Stimulated activated naive CD8-positive, alpha-beta T cell treated with anti-CD3 and anti-CD28 coated beads, Interleukin-15, amount 100 ng/mL, for 72 hours (primary cell): ENCODE measurements around the gene XXYLT1.

ENCODE experiments used
- ATAC-seq: fragments of 150-1000 bp; cut with Tn5 transposase; 2 replicates; pipeline ENCODE4 v1.10.0; 2021; ENCODE audit warnings: mild to moderate bottlenecking, moderate library complexity
- DNase-seq, 2 donors: peaks; one replicate each; pipeline ENCODE4 v3.0.0; 2021 to 2022
- H3K27ac Mint-ChIP-seq, 2 donors: one replicate each; pipeline ENCODE4 v1.8.0; 2022; ENCODE audit warnings: mild to moderate bottlenecking in 2 of 2, mixed read lengths in 2 of 2, moderate library complexity in 2 of 2
- H3K27me3 Mint-ChIP-seq: one replicate; pipeline ENCODE4 v1.8.0; 2022; ENCODE audit warnings: mixed read lengths
- H3K4me1 Mint-ChIP-seq: one replicate; pipeline ENCODE4 v1.8.0; 2022; ENCODE audit warnings: mild to moderate bottlenecking, mixed read lengths
- H3K4me3 Mint-ChIP-seq, 2 donors: one replicate each; pipeline ENCODE4 v1.8.0; 2022; ENCODE audit warnings: mild to moderate bottlenecking in 2 of 2, mixed read lengths in 2 of 2, moderate library complexity in 1 of 2
- H3K9me3 Mint-ChIP-seq, 2 donors: one replicate each; pipeline ENCODE4 v1.8.0; 2022; ENCODE audit warnings: mixed read lengths in 2 of 2

Gene XXYLT1

DNA sequence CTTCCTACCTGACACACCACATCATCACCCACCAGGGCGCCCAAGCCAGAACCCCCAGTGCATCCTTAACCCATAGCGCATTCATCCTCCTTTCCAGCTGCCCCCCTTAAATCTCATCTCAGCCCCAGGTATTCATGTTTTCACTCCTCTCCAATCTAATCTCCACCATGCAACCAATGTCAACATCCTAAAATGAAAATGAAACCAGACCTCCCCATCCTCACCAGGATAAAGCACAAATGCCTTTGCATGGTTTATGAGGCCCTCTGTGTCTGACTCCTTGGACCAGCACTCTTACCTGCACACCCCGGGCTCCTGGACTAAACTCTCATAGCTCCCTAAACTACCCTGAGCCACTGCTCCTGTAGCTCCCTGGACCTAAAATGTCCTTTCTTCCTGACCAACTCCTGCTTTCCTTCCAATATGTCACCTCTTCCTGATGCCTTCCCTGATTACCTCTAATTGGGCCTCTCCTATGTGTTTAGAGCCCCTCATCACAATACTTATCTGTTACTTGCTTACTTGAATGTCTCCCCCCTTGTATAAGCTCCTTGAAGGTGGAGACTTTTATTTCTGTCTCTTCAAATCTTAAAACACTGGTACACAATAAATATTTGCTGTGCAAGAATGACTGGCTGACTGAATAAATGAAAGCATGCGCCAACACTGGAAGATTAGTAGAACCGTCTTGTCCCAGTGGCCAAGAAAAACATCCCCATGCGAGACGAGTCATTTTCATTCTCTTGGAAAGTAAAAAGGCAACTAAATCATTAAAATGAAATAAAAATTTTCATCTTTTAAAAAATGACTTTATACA is 142.5 kb downstream of the XXYLT1 start:
- ATAC-seq = peak; percentile 29
- Mint-ChIP-seq H3K4me3 (peak overlapping the region; percentile 40 to 77), H3K4me1 (peaks cover 53% of the 10 kb centered on the region), H3K9me3 (no peaks in the 10 kb centered on the region), H3K27ac (peak overlapping the region; percentile 98 to 99), H3K27me3 (no peaks in the 10 kb centered on the region)
- no peak for DNase-seq

DNA sequence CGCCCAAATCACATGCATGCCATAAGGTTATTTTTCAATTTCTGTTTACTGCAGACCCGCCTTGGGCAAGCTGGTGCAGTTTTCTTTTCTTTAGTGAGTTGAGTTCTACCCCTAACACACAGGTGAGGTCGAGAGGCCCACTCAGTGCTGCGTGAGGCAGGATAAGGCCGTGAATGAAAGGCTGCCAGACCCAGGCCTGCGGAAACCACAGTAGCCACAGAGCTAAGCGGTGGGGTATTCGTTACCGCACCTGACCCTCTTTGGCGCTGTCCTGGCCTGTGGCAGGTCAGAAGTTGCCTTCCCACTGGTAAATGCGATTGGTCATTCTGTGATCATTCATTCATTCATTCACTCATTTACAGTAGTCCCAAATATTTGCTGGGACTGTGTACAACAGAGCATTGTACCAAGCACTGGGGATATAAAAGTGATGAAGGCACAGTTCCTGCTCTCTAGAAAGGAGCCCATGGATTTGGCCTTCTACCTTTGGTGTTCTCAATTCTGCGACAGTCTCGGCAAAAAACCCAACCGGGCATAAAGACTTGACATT is 144.8 kb downstream of the XXYLT1 start:
- H3K4me1 Mint-ChIP-seq = peaks cover 49% of the 10 kb centered on the region

DNA sequence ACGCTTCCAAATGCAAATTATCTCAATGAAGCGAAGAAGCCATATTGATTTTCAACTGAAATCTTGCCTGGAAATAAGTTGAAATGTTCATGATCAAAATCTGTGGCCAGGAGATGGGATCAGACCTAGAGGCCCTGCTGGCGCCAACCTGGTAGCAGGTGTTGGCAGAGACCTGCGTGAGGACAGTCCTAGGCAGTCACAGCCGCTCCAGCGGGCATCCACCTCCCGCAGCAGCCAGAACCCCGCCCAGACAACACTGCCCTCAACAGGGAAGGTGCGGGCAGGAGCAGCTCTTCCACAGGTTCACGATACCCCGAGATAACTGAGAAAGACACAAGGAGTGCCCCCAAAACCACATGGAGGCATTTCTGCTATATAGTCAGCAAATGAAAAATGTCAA is 145.3 kb downstream of the XXYLT1 start:
- H3K27me3 Mint-ChIP-seq = no peaks in the 10 kb centered on the region
- no peak overlapping the region for H3K4me3 Mint-ChIP-seq
- ATAC-seq (no peak), DNase-seq (no peak)
- no peaks in the 10 kb centered on the region for H3K9me3 Mint-ChIP-seq
- H3K27ac Mint-ChIP-seq = no peak overlapping the region
- peaks cover 44% of the 10 kb centered on the region for H3K4me1 Mint-ChIP-seq

More for the DNA sequence above, 144.8 kb downstream of the XXYLT1 start:
- Mint-ChIP-seq H3K27ac (peak overlapping the region in 1 of 2 donors; percentile 66), H3K27me3 (no peaks in the 10 kb centered on the region), H3K4me3 (no peak overlapping the region), H3K9me3 (no peaks in the 10 kb centered on the region)
- ATAC-seq (no peak), DNase-seq (no peak)

DNA sequence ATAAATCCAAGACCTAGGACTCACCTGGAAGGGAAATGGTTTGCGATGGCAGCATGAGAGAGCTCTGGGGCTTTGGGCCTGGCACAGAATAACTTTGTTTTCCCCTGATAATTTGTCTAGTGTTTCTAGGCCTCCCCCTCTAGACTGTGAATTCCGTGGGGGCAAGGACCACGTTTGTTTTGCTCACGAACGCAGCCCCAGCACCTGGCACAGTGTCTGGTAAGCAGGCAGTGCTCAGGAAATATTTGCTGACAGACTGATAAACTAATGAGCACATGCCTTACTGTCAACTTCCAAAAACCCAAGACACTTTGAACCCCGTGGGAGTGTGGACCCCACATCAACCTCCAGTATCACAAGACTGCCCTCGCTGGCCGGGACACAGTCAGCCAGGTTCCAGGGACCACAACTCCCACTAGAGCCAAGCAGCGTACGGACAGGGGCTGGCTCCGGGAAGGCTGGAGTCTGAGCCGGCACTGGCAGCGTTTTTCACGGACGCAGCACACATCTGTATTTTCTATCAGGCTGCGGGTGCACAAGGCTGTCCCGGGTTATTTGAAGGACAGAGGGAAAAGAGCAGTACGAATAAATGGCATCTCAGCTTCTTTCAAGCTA is 146.5 kb downstream of the XXYLT1 start:
- H3K4me1 Mint-ChIP-seq = peaks cover 33% of the 10 kb centered on the region
- ATAC-seq (no peak), DNase-seq (no peak)
- no peaks in the 10 kb centered on the region for H3K9me3 Mint-ChIP-seq
- no peaks in the 10 kb centered on the region for H3K27me3 Mint-ChIP-seq
- no peak overlapping the region for H3K4me3 Mint-ChIP-seq
- peak overlapping the region in 1 of 2 donors; percentile 71 for H3K27ac Mint-ChIP-seq

GRCh38 chr3:195123281-195123691 is 147.7 kb downstream of the XXYLT1 start:
- Mint-ChIP-seq H3K27ac (no peak overlapping the region), H3K4me1 (peaks cover 23% of the 10 kb centered on the region), H3K4me3 (no peak overlapping the region), H3K27me3 (no peaks in the 10 kb centered on the region), H3K9me3 (no peaks in the 10 kb centered on the region)
- DNase-seq (no peak), ATAC-seq (no peak)

GRCh38 chr3:195122261-195122660 is 148.7 kb downstream of the XXYLT1 start:
- no peak overlapping the region for H3K4me3 Mint-ChIP-seq
- H3K4me1 Mint-ChIP-seq = peaks cover 21% of the 10 kb centered on the region
- H3K27ac Mint-ChIP-seq = no peak overlapping the region
- no peaks in the 10 kb centered on the region for H3K27me3 Mint-ChIP-seq
- DNase-seq (no peak), ATAC-seq (no peak)
- H3K9me3 Mint-ChIP-seq = no peaks in the 10 kb centered on the region

GRCh38 chr3:195120267-195120601 is 150.7 kb downstream of the XXYLT1 start:
- H3K27ac Mint-ChIP-seq = no peak overlapping the region

GRCh38 chr3:195119461-195120266 is 151.3 kb downstream of the XXYLT1 start:
- Mint-ChIP-seq H3K4me1 (peaks cover 10% of the 10 kb centered on the region), H3K27ac (no peak overlapping the region), H3K27me3 (no peaks in the 10 kb centered on the region), H3K4me3 (no peak overlapping the region), H3K9me3 (no peaks in the 10 kb centered on the region)
- ATAC-seq (no peak), DNase-seq (no peak)

More at GRCh38 chr3:195120267-195120601, 150.7 kb downstream of the XXYLT1 start:
- Mint-ChIP-seq H3K9me3 (no peaks in the 10 kb centered on the region), H3K4me3 (no peak overlapping the region), H3K27me3 (no peaks in the 10 kb centered on the region), H3K4me1 (peaks cover 10% of the 10 kb centered on the region)
- DNase-seq (no peak), ATAC-seq (no peak)

- Mint-ChIP-seq H3K27me3 (no peaks in the 10 kb centered on the region), H3K4me3 (no peak overlapping the region), H3K4me1 (peaks cover 10% of the 10 kb centered on the region), H3K27ac (no peak overlapping the region), H3K9me3 (no peaks in the 10 kb centered on the region)
- no peak for ATAC-seq
- DNase-seq = no peak
Measured at GRCh38 chr3:195118671-195119070, 152.3 kb downstream of the XXYLT1 start.

DNA sequence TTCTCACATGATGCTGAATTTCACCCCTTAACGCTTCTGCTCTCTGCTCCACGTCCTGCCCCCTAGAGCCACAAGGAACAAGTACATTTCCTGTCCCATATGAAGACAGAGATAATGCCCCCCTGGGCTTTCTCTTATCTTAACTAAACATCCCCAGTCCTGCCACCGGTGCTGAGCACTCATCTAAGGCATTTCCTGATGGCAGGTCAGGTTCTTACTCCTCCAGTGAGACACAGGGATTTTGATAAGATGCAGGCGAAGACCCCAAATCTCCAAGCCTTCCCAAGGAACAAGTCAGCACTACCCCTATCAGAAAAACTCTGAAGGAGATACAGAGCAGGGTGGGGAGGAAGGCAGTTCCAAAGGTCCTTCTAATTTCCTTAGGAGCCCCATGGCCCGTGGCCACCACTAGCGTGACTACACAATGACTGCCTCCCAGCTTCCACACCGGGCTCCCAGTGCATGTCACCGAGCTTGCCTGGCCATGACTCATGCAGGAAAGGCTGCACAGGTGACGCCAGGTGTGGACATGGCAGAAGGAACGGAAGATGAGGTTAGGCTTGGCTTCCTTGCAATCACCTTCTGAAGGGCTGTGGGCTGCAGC is 152.9 kb downstream of the XXYLT1 start:
- Mint-ChIP-seq H3K27me3 (no peaks in the 10 kb centered on the region), H3K4me3 (no peak overlapping the region), H3K27ac (no peak overlapping the region), H3K9me3 (no peaks in the 10 kb centered on the region), H3K4me1 (peaks cover 10% of the 10 kb centered on the region)
- DNase-seq = no peak
- no peak for ATAC-seq

DNA sequence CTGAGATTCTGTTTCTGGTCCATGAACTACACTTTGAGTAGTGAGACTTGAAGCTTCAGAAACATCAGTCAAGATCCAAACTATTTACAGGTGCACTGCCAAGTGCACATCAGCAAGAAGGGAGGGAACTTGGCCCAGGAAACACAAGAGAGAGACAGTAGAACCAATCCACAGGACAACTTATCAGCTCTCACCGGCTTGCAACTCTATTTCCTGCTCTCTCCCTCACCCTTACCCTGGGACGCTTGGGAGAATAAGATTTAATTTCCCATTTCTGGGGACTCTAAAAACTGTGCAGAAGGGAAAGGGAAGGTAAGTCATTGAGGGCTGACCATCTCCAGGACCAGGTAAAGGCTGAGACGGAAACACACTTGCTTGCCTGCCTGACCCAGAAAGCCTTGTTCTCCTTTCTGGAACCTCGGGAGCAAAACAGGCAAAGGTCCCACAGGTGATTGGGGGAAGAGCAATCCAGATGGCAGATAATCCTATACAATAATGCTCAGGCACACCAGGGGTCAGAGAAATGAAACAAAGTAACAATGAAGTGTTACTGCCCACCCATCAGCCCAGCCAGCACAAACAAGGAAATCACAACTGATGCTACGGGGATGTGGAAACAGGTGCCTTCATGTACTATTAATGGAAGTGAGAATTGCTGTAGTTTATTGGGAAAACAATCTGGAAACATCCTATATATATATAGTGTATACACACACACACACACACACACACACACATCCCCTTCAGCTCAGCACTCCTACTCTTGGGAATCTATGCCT is 154.4 kb downstream of the XXYLT1 start:
- H3K27me3 Mint-ChIP-seq = no peaks in the 10 kb centered on the region
- H3K9me3 Mint-ChIP-seq = no peaks in the 10 kb centered on the region
- DNase-seq (no peak), ATAC-seq (no peak)
- H3K4me1 Mint-ChIP-seq = peaks cover 10% of the 10 kb centered on the region
- no peak overlapping the region for H3K27ac Mint-ChIP-seq
- no peak overlapping the region for H3K4me3 Mint-ChIP-seq

DNA sequence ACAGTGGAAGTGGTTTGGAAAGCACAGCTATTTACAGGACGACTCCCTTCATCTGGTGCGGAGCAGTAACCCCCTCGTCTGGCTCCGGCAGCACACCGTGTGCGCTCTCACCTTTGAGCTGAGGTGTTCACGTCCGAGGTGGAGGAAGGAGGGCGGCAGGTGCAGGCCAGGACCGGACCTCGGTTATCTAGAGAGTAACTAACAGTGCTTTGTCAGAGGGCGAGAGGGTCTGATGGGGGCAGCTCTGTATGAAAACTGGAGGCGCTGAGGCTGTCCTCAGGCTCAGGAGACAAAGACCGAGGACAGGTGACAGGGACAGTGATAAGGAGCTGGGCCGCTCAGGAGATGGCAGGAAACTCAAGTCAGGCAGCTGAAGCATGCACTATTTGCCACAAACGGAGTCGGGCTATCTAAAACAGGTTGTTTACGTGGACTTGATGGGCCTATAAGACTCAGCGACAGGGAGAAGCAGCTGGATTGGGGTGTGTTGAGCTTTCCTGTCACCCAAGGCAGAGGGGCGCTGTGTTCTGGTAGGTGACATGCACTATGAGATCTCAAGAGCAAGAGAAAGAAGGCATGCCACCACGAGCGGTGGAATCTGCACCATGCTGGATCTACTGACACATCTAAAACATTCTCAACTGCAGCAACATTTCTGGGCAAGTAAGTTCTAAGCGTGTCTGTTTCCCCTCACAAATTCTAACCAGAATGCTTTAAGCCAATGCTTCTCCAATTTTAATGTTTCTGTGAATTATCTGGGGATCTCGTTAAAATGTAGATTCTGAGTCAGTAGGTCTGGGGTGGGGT is 155.2 kb downstream of the XXYLT1 start:
- no peaks in the 10 kb centered on the region for H3K9me3 Mint-ChIP-seq
- ATAC-seq = no peak
- no peaks in the 10 kb centered on the region for H3K27me3 Mint-ChIP-seq
- H3K27ac Mint-ChIP-seq = no peak overlapping the region
- H3K4me1 Mint-ChIP-seq = peaks cover 10% of the 10 kb centered on the region
- DNase-seq = no peak
- H3K4me3 Mint-ChIP-seq = no peak overlapping the region

DNA sequence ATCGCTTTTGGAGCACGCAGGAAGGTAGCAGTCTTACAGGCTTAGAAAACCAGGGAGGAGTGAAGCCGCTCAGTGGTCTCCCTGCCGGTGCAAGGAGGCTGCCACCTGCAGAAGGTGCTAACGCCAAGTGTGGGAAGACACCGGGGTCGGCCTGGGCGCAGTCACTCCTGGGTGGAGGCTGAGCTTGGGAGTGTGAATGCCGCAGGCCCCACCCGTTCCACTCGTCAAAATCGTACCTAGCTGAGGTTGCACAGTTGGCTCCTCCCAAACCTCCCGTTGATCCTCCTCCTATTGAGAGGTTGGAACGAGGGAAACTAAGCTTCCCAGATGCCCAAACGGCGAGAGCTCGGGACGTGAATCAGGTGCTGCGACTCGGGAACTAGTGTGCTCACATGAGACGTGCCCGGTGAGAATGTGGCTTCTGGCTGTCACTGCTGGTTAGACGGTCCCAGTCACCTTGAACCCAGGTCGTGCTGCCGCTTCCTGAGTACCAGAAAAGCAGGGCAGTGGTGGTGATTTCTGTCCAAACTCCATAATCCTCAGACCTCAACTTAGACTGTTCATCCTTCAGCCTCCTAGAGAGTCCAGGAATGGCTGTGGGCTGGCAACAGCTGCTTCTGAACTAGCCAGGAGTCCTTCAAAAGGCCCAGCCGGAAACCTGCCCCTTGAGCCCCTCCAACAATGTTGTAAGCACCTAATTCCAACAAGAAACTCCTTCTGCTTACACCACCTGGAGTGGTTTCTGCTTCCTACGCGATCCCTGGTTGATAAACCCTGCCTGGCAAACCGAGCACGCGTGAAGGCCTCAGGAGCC is 156.0 kb downstream of the XXYLT1 start:
- no peak for DNase-seq
- ATAC-seq = no peak
- no peaks in the 10 kb centered on the region for H3K27me3 Mint-ChIP-seq

More for the DNA sequence above, 156.0 kb downstream of the XXYLT1 start:
- Mint-ChIP-seq H3K27ac (no peak overlapping the region), H3K4me3 (no peak overlapping the region), H3K4me1 (peaks cover 10% of the 10 kb centered on the region), H3K9me3 (no peaks in the 10 kb centered on the region)
